ENCODE measurements around the gene PIKFYVE.
A peak's percentile ranks its signal among the peaks of the same experiment; 100 is the strongest.
"Not testable (repeated sequence)": the region's sequence is repeated elsewhere in the genome, so short reads cannot be mapped to it uniquely, and the experiment has no call there.

The PIKFYVE gene

GRCh38 chr2:208392300-208392699, 126.2 kb downstream of the PIKFYVE start:
- no peak overlapping the region for H3K27ac ChIP-seq
- H3K36me3 ChIP-seq (replicated peaks) = no peaks in the 10 kb centered on the region
- no peak overlapping the region for H3K4me3 ChIP-seq (ENCODE audit: low read depth, low read length)
- no peak for DNase-seq
- TF ChIP-seq CTCF (IDR thresholded peaks at IDR 0.05; ENCODE audit: low read depth, low read length, missing control alignments) = peak; percentile 34
- no peaks in the 10 kb centered on the region for H3K27me3 ChIP-seq (replicated peaks)
- in situ Hi-C loops (cut with HindIII; ENCODE audit: low pct_ligation_motif_present, low sequenced_read_pairs) = no loop called here

- DNase-seq; in situ Hi-C loops (cut with HindIII; ENCODE audit: low pct_ligation_motif_present, low sequenced_read_pairs); H3K36me3 ChIP-seq (replicated peaks); H3K27me3 ChIP-seq (replicated peaks); H3K4me3 ChIP-seq (ENCODE audit: low read depth, low read length); H3K27ac ChIP-seq: not testable (repeated sequence)
Observed at GRCh38 chr2:208396796-208397195, 130.7 kb downstream of the PIKFYVE start.

- no peaks in the 10 kb centered on the region for H3K36me3 ChIP-seq (replicated peaks)
- in situ Hi-C loops (cut with HindIII; ENCODE audit: low pct_ligation_motif_present, low sequenced_read_pairs) = no loop called here
- H3K27me3 ChIP-seq (replicated peaks) = no peaks in the 10 kb centered on the region
- no peak overlapping the region for H3K27ac ChIP-seq
- H3K4me3 ChIP-seq (ENCODE audit: low read depth, low read length) = no peak overlapping the region
- DNase-seq = no peak
- TF ChIP-seq CTCF (IDR thresholded peaks at IDR 0.05; ENCODE audit: low read depth, low read length, missing control alignments) = no peak
Observed at GRCh38 chr2:208399201-208399600, 133.1 kb downstream of the PIKFYVE start.

- DNase-seq = no peak
- peak; percentile 7 for TF ChIP-seq CTCF (IDR thresholded peaks at IDR 0.05; ENCODE audit: low read depth, low read length, missing control alignments)
- Histone ChIP-seq H3K36me3 (replicated peaks) (no peaks in the 10 kb centered on the region), H3K4me3 (ENCODE audit: low read depth, low read length) (peak within 1 kb of the TSS; percentile 24), H3K27me3 (replicated peaks) (peaks cover 24% of the 10 kb centered on the region), H3K27ac (no peak within 1 kb of the TSS)
- in situ Hi-C loops (cut with HindIII; ENCODE audit: low pct_ligation_motif_present, low sequenced_read_pairs) = no loop called here
Observed at GRCh38 chr2:208406474-208407451, 140.7 kb downstream of the PIKFYVE start, which contains the start of gene PTH2R. PTH2R (plus strand) TSS chr2:208406792; CDS start chr2:208407044, 252 bp downstream.

- peak; percentile 32 for DNase-seq
- no peak overlapping the region for H3K4me3 ChIP-seq (ENCODE audit: low read depth, low read length)
- in situ Hi-C loops (cut with HindIII; ENCODE audit: low pct_ligation_motif_present, low sequenced_read_pairs) = no loop called here
- H3K27me3 ChIP-seq (replicated peaks) = peaks cover 24% of the 10 kb centered on the region
- TF ChIP-seq CTCF (IDR thresholded peaks at IDR 0.05; ENCODE audit: low read depth, low read length, missing control alignments) = peak; percentile 48
- H3K36me3 ChIP-seq (replicated peaks) = no peaks in the 10 kb centered on the region
- H3K27ac ChIP-seq = no peak overlapping the region
Observed at GRCh38 chr2:208407667-208408066, 141.6 kb downstream of the PIKFYVE start.

All from brain microvascular endothelial cell (primary cell).